Sciatic nerve (tissue), 2 donors: ENCODE data around the gene LRRC18. TPM values are rescaled to one million over a fixed set of nuclear protein-coding genes. Genes with fewer than 3 reads are reported as not detected.

Source experiments
- ATAC-seq: fragments of 200-7000 bp; cut with Tn5 transposase; one replicate; pipeline ENCODE4 v1.9.1; 2020; ENCODE audit warnings: mild to moderate bottlenecking, moderate library complexity
- DNase-seq: peaks from one replicate; pipeline ENCODE4 v3.0.0-alpha.2; 2020; ENCODE audit warnings: low spot score
- intact Hi-C: fragments of 100-400 bp; cut with DNase I; formaldehyde crosslinking; loops from one replicate; pipeline ENCODE4 v1.14.2; 2022
- total RNA-seq: library from RNA; stranded (reverse); fragmentation: NEBNext Ultra II Directional; extraction: Animal tissue kit (Norgen Biotek cat#: 25700); gene quantifications from one replicate; pipeline ENCODE4 v1.2.1, GENCODE V29; 2021
- donor health status: DM: no; HTN: no; CAD: no.
- donor health status: DM: no; HTN: no; CAD: no.

Gene LRRC18
- total RNA-seq, 1 donor from 2014 or later, result not detected

- DNase-seq, result no peak
- intact Hi-C loops, result no loop called here
- no peak for ATAC-seq
Observed at GRCh38 chr10:48926764-48927540, 12.7 kb downstream of the LRRC18 start.

DNA sequence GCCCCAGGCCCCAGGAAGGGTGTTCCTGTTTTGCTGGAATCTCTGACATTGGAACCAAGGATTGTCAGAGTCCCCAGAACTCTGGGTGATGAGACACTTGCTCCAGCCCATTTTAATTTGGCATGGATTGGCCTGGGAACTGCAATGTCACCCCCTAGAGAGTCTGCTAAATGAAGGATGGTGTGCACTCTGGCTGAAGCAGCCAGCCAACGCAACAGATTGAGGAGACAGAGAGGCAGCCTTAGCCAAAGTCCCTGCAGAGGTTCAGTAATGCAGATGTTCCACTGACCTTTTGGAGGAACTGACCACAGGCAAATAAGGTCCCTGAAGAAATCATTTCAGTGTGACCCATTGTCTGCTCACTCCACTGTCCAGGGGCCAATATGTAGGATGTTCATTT lies 13.4 kb downstream of the LRRC18 start:
- intact Hi-C loops, result no loop called here
- ATAC-seq, result peak; percentile 38
- no peak for DNase-seq

DNA sequence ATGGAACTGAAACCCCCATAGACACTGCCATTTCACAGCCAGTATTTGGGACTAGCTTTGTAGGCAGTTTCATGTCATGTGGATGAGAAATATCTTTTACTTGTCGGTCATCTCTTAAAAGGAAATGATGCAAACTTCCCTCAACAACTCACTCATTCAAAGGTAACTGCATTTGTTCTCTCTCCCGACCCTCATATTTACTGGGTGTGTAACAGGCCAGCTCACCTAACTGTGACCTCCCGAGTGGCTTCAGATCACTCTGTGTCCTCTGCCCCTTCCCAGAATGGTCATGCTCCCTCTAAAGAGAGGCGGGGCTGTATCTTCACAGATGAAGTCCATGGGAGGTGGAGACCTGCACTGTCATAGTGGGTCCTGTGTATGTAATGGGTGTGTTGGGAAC lies 14.7 kb downstream of the LRRC18 start:
- ATAC-seq (no peak), DNase-seq (no peak)
- intact Hi-C loops, result no loop called here

- intact Hi-C loops, result no loop called here
- ATAC-seq (no peak), DNase-seq (no peak)
Observed at GRCh38 chr10:48923748-48924147, 15.9 kb downstream of the LRRC18 start.

DNA sequence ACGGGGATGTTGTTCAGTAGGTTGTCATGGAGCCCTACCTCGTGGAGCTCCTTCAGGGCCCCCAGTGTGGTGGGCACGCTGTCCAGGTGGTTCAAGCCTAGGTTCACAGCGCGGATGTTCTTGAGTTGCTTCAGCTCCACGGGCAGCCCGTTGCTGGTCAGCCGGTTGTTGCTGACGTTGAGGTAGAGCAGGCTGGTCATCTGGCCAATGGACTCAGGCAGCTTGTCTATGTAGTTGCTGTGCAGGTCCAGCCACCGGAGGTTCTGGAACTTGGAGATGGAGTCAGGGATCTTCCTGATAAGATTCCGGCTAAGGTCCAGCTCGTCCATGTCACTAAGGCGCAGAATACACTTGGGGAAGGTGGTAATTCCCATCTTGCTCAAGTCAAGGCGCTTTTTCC lies 26.0 kb downstream of the LRRC18 start:
- DNase-seq (no peak), ATAC-seq (no peak)
- intact Hi-C loops, result no loop called here

DNA sequence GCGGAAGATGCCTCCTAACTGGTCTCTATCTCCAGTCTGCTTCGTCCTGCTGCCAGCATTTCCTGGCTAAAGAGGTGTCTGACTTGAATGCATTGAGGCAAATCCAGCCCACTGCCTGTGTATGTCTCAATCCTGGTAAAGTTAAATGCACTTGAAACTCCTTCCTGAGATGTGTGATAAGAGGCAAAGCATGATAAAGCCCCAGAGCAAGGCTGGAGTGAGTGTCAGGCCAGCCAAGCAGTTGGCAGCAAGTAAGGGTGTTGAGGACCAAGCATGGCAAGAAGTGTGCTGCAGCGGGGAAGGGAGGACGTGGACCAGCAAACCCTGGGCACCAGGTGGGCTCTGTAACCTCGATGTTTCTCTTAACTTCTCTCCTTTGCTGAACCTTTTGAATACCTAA lies 29.1 kb downstream of the LRRC18 start:
- ATAC-seq, result no peak
- no peak for DNase-seq
- intact Hi-C loops, result no loop called here

- no peak for ATAC-seq
- no peak for DNase-seq
Observed at GRCh38 chr10:48907730-48908129, 31.9 kb downstream of the LRRC18 start.

DNA sequence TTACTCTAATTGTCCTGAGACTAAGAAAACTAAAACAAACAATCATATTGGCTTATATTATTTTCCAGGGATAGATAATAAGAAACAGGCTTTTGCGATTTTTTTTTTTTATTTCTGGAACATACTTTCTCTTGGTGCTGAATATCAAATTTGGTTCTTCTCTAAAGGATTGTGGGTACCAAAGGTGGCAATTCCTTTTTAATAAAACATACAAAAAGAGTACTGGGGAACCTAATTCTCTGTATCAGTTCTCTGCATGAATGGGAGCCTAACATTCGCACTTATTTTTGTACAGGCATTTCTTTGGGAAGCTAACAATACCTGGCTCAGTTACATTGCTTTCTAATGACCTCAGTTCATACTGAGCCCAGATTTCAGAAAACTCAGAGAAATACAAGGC lies 32.8 kb downstream of the LRRC18 start:
- intact Hi-C loops, result no loop called here
- ATAC-seq, result no peak
- no peak for DNase-seq

More at GRCh38 chr10:48907730-48908129, 31.9 kb downstream of the LRRC18 start:
- intact Hi-C loops, result no loop called here

GRCh38 chr10:48905311-48905710 lies 34.3 kb downstream of the LRRC18 start:
- DNase-seq (no peak), ATAC-seq (no peak)
- intact Hi-C loops, result no loop called here

- intact Hi-C loops, result no loop called here
- no peak for ATAC-seq
- no peak for DNase-seq
Observed at GRCh38 chr10:48904861-48905260, 34.8 kb downstream of the LRRC18 start.

- ATAC-seq, result no peak
- intact Hi-C loops, result no loop called here
Observed at GRCh38 chr10:48903151-48903550, 36.5 kb downstream of the LRRC18 start.

DNA sequence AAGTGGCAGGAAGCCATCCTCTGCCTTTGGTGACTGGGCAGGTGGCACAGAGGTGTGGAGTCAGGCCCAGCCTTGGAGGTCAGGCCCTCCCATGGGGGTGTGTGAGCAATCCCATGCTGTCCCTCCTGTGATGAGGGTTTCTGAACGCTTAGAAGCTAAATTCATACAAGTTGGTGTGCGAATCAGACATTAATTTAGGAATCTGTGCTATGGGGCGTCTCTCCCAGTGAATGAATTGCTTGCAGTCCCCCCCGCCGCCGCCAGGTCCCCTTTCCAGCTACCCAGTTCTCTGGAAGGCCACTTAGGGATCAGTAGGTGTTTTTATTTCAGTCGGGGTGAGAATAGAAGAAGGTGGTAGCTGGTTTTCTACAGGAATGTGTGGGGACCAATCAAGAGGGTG lies 37.5 kb downstream of the LRRC18 start:
- ATAC-seq, result no peak
- no peak for DNase-seq
- intact Hi-C loops, result no loop called here

More at GRCh38 chr10:48903151-48903550, 36.5 kb downstream of the LRRC18 start:
- DNase-seq, result no peak

GRCh38 chr10:48901319-48901718 lies 38.3 kb downstream of the LRRC18 start:
- ATAC-seq (no peak), DNase-seq (no peak)
- intact Hi-C loops, result no loop called here

- ATAC-seq (peak; percentile 47), DNase-seq (no peak)
Observed at GRCh38 chr10:48900371-48900801, 39.3 kb downstream of the LRRC18 start.

GRCh38 chr10:48899781-48900180 lies 39.9 kb downstream of the LRRC18 start:
- ATAC-seq (no peak), DNase-seq (no peak)
- intact Hi-C loops, result no loop called here

More at GRCh38 chr10:48900371-48900801, 39.3 kb downstream of the LRRC18 start:
- intact Hi-C loops, result no loop called here

DNA sequence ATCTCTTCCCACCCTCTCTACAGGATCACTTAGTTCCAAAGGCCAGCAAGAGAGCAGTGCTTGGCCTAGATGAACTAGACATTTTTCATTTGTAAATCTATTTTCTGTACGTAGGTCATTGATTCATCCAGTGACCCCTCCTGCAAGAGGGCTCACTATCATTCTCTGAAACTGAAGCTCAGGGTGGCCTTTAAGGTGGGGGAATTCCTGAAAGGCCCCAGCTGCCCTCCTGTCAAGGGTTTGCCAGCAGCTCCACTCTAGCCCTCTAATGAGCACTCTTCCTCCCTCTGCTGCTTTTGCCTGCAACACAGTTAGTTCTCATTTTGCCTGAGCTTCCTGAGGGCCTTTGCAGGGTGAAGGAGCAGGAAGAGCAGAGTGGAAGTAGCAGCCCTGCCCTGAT lies 41.2 kb downstream of the LRRC18 start:
- no peak for ATAC-seq
- intact Hi-C loops, result no loop called here
- DNase-seq, result no peak

DNA sequence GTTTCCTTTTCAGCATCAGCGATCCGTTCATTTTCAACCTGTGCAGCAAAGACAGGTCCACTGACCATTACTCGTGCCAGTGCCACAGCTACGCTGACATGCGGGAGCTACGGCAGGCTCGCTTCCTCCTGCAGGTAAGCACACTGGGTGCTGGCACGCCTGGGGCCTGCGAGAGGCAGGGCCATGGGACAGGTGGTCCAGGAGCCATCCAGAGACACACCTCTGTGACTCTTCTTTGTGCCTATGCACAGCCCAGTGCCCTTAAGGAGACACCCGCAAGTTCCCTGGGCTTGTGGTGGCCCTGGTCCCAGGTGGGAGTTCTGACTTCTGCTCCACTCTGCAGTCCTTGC lies 42.2 kb downstream of the LRRC18 start:
- intact Hi-C loops, result no loop called here
- DNase-seq (no peak), ATAC-seq (no peak)

- no peak for DNase-seq
- intact Hi-C loops, result no loop called here
- no peak for ATAC-seq
Observed at GRCh38 chr10:48896756-48897440, 42.7 kb downstream of the LRRC18 start.

DNA sequence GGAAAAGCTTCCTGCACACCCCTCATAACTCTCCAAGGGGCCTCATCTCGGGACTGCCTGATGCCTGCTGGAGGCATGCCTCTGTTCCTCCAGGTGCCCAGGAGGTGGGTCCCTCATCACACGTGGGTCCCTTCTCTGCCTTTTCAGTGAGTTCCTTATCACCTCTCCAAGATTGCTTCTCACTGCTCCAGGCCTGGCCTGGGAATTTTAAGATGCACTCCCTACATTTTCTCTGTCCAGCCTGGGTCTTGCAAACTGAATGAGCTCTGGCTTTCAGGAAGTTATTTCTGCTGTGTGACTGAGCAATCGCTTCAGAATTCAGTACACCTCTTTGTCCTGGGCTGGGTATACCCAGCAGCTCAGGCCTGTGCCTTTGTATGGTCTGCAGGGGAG lies 43.8 kb downstream of the LRRC18 start:
- DNase-seq (no peak), ATAC-seq (no peak)
- intact Hi-C loops, result no loop called here

GRCh38 chr10:48894911-48895802 lies 44.5 kb downstream of the LRRC18 start:
- no peak for ATAC-seq
- intact Hi-C loops, result no loop called here
- DNase-seq, result no peak
